ENCODE results near the gene APBB2.

The APBB2 gene

GRCh38 chr4:40844261-40844660, 370.1 kb downstream of the APBB2 start:
- no peak overlapping the region for H3K27ac ChIP-seq
- TF ChIP-seq ZFX (IDR thresholded peaks at IDR 0.05) (no peak), CTCF (conservative IDR thresholded peaks at IDR 0.05) (no peak)

GRCh38 chr4:40843696-40844095, 370.6 kb downstream of the APBB2 start:
- no peak overlapping the region for H3K27ac ChIP-seq
- peak; percentile 44 for TF ChIP-seq CTCF (conservative IDR thresholded peaks at IDR 0.05)
- TF ChIP-seq ZFX (IDR thresholded peaks at IDR 0.05) = no peak

GRCh38 chr4:40842725-40843423, 371.5 kb downstream of the APBB2 start:
- TF ChIP-seq ZFX (IDR thresholded peaks at IDR 0.05) = no peak
- no peak for TF ChIP-seq CTCF (conservative IDR thresholded peaks at IDR 0.05)
- H3K27ac ChIP-seq = peak overlapping the region; percentile 45

- H3K27ac ChIP-seq = peak overlapping the region; percentile 45
- TF ChIP-seq CTCF (conservative IDR thresholded peaks at IDR 0.05) (no peak), ZFX (IDR thresholded peaks at IDR 0.05) (no peak)
Observed at GRCh38 chr4:40842318-40842717, 372.0 kb downstream of the APBB2 start.

GRCh38 chr4:40840985-40841571, 373.3 kb downstream of the APBB2 start:
- TF ChIP-seq CTCF (conservative IDR thresholded peaks at IDR 0.05) (peak; percentile 84), ZFX (IDR thresholded peaks at IDR 0.05) (no peak)
- H3K27ac ChIP-seq = no peak overlapping the region

DNA sequence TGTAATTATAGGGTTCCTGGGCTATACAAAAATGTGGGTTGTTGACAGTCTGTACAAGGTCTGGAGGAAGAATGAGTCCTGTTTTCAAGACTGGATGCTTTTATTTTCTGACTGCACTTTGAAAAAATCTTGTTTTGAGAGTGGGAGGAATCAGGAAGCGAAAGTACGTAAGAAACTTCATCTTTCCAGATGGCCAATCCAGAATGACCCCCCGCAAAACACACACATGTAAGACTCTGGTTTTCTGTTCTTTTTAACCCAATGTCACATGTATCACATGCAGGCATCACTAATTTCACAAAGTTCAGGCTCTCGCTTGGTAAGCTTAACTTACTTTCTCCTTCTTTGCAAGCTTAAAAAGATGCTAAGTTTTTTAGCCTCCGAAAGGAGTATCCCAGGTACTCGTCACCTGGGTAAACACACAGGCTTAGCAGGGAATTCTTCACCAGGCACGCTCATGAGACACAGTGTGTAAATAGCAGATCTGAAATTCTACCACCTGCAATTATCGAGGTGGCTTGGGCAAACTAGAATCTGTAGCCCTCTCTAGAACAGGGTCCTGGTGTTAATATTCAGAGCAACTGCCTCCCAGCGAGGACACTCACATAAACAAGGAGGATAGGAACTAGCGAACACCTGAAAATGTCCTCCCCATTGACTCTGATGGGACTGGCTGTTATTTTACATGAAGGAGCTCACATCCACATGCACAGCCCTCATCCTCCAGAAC, 373.9 kb downstream of the APBB2 start:
- TF ChIP-seq ZFX (IDR thresholded peaks at IDR 0.05) = no peak
- no peak overlapping the region for H3K27ac ChIP-seq

- no peak for TF ChIP-seq ZFX (IDR thresholded peaks at IDR 0.05)
- no peak; the same call in 1 of the 2 replicates for TF ChIP-seq CTCF (conservative IDR thresholded peaks at IDR 0.05)
- H3K27ac ChIP-seq = no peak overlapping the region
Observed at GRCh38 chr4:40838742-40839141, 375.6 kb downstream of the APBB2 start.
